RWPE2 (cell line): ENCODE data around the gene ARSG.
A peak's percentile ranks its signal among the peaks of the same experiment; 100 is the strongest.
"Not testable (repeated sequence)": the region's sequence is repeated elsewhere in the genome, so short reads cannot be mapped to it uniquely, and the experiment has no call there.

Experiments
- ATAC-seq: fragments of 200-7000 bp; cut with Tn5 transposase; 3 replicates; pipeline ENCODE4 v1.9.1; 2021; ENCODE audit warnings: low read depth
- DNase-seq: peaks from one replicate; pipeline ENCODE4 v3.0.0-alpha.2; 2020; ENCODE audit warnings: low spot score
- H3K27ac ChIP-seq: fragments of 450-650 bp; 2 replicates; pipeline ENCODE4 v1.5.1; 2017; ENCODE audit warnings: mild to moderate bottlenecking; ENCODE audit not compliant: poor library complexity, severe bottlenecking
- H3K27me3 ChIP-seq: fragments of 250-450 bp; sonication (Bioruptor Pico); 2 replicates; pipeline ENCODE4 v1.5.1; 2021; ENCODE audit warnings: mild to moderate bottlenecking, moderate library complexity; ENCODE audit not compliant: insufficient read depth, poor library complexity, severe bottlenecking
- H3K36me3 ChIP-seq: fragments of 250-450 bp; sonication (Bioruptor Pico); 2 replicates; pipeline ENCODE4 v1.5.1; 2020; ENCODE audit warnings: low read depth, mild to moderate bottlenecking, moderate library complexity
- H3K4me1 ChIP-seq: fragments of 250-450 bp; sonication (Bioruptor Pico); 2 replicates; pipeline ENCODE4 v1.5.1; 2021; ENCODE audit warnings: mild to moderate bottlenecking, moderate library complexity; ENCODE audit not compliant: insufficient read depth, poor library complexity, severe bottlenecking
- H3K4me3 ChIP-seq: fragments of 250-450 bp; sonication (Bioruptor Pico); 2 replicates; pipeline ENCODE4 v1.5.1; 2021; ENCODE audit warnings: mild to moderate bottlenecking, moderate library complexity; ENCODE audit not compliant: severe bottlenecking
- H3K9me3 ChIP-seq: fragments of 250-450 bp; sonication (Bioruptor Pico); 2 replicates; pipeline ENCODE4 v1.5.1; 2021; ENCODE audit warnings: mild to moderate bottlenecking, moderate library complexity; ENCODE audit not compliant: severe bottlenecking
- TF ChIP-seq, protein P1 (sequence below): fragments of 450-650 bp; IDR thresholded peaks from one replicate; pipeline ENCODE4 v1.5.1; 2017; ENCODE audit warnings: mild to moderate bottlenecking, moderate library complexity; ENCODE audit not compliant: poor library complexity, severe bottlenecking

The ARSG gene

DNA sequence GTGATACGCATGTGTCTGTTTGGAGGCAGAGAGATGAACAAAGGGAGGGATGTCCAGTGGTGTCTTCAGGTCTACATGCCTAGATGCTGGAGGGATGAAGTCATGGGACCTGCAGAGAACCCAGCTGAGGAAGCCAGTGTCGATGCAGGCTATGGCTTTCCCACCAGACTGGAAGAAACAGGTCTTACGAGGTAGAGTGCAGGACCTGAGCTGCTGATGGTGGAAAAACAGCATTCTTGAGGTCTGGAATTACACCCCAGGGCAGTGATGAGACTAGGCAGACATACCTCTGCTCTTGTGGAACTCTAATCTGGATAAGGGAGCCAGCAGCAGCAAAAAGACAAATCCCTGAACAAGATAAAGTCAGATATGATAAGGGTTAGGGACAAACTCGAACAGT is 37.4 kb downstream of the ARSG start:
- Histone ChIP-seq H3K4me1 (no peaks in the 10 kb centered on the region), H3K4me3 (no peak overlapping the region), H3K27me3 (no peaks in the 10 kb centered on the region), H3K9me3 (peaks cover 8% of the 10 kb centered on the region), H3K36me3 (no peaks in the 10 kb centered on the region), H3K27ac (no peak overlapping the region)
- TF ChIP-seq, protein P1, sequence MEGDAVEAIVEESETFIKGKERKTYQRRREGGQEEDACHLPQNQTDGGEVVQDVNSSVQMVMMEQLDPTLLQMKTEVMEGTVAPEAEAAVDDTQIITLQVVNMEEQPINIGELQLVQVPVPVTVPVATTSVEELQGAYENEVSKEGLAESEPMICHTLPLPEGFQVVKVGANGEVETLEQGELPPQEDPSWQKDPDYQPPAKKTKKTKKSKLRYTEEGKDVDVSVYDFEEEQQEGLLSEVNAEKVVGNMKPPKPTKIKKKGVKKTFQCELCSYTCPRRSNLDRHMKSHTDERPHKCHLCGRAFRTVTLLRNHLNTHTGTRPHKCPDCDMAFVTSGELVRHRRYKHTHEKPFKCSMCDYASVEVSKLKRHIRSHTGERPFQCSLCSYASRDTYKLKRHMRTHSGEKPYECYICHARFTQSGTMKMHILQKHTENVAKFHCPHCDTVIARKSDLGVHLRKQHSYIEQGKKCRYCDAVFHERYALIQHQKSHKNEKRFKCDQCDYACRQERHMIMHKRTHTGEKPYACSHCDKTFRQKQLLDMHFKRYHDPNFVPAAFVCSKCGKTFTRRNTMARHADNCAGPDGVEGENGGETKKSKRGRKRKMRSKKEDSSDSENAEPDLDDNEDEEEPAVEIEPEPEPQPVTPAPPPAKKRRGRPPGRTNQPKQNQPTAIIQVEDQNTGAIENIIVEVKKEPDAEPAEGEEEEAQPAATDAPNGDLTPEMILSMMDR, result no peak
- DNase-seq, result no peak
- peak; percentile 35; the same call in 1 of the 3 replicates for ATAC-seq

DNA sequence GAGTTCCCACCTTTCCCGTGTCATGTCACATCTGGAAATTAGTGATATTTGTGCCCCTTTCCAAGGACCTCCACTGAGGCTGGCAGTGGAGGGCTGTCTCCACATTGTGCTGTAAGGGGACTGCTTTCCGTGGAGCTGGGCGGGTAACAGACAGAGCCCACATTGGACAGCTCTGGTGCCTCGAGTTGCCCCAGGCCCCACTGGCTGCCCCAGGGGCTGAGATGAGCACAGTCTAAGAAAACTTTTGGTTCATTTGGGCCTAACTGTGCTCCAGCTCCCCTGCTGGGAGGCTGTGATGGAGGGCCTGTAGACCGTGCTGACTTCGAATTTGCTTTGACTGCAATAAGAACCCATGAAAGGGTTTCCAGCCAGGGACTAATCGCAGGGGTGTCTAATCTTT is 38.0 kb downstream of the ARSG start:
- H3K4me1 ChIP-seq, result no peaks in the 10 kb centered on the region
- peaks cover 8% of the 10 kb centered on the region for H3K9me3 ChIP-seq
- TF ChIP-seq, protein P1, result no peak
- no peaks in the 10 kb centered on the region for H3K27me3 ChIP-seq
- DNase-seq, result no peak
- no peaks in the 10 kb centered on the region for H3K36me3 ChIP-seq
- H3K27ac ChIP-seq, result no peak overlapping the region
- no peak for ATAC-seq
- H3K4me3 ChIP-seq, result no peak overlapping the region

DNA sequence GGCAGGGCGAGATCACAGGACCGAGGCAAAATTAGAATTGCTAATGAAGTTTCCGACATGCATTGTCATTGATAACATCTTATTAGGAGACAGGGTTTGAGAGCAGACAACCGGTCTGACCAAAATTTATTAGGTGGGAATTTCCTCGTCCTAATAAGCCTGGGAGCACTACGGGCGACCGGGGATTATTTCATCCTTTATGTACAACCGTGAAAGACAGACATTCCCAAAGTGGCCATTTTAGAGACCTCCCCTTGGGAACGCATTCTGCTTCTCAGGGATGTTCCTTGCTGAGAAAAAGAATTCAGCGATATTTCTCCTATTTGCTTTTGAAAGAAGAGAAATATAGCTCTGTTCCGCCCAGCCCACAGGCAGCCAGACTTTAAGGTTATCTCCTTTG is 40.6 kb downstream of the ARSG start:
- not testable (repeated sequence) for H3K4me3 ChIP-seq, H3K9me3 ChIP-seq, H3K4me1 ChIP-seq, DNase-seq, H3K36me3 ChIP-seq, H3K27me3 ChIP-seq, ATAC-seq, H3K27ac ChIP-seq

- TF ChIP-seq, protein P1, result no peak
- H3K27ac ChIP-seq, result no peak overlapping the region
- peaks cover 8% of the 10 kb centered on the region for H3K9me3 ChIP-seq
- H3K27me3 ChIP-seq, result no peaks in the 10 kb centered on the region
- no peaks in the 10 kb centered on the region for H3K36me3 ChIP-seq
- H3K4me1 ChIP-seq, result no peaks in the 10 kb centered on the region
- no peak for ATAC-seq
- DNase-seq, result no peak
- H3K4me3 ChIP-seq, result no peak overlapping the region
These were observed 43.1 kb downstream of the ARSG start for GRCh38 chr17:68334393-68334792.

GRCh38 chr17:68341482-68341881 is 50.2 kb downstream of the ARSG start:
- Histone ChIP-seq H3K36me3 (no peaks in the 10 kb centered on the region), H3K4me1 (no peaks in the 10 kb centered on the region), H3K27me3 (no peaks in the 10 kb centered on the region), H3K27ac (no peak overlapping the region), H3K9me3 (no peaks in the 10 kb centered on the region), H3K4me3 (no peak overlapping the region)
- ATAC-seq (no peak), DNase-seq (no peak)
- TF ChIP-seq, protein P1, result no peak
